Smooth muscle cell (in vitro differentiated cells): ENCODE measurements around the gene EML5. TPM values are rescaled to one million over a fixed set of nuclear protein-coding genes. Genes with fewer than 3 reads are reported as not detected.
A peak's percentile ranks its signal among the peaks of the same experiment; 100 is the strongest.

Experiments
- DNase-seq: peaks from one replicate; lab custom pipeline; 2025; ENCODE audit not compliant: unreplicated experiment; lab: John Stamatoyannopoulos, UW
- H2AFZ ChIP-seq: fragments of 200-600 bp; sonication (generic); 2 replicates; pipeline ENCODE4 v1.6.0; 2016; ENCODE audit warnings: antibody characterized with exemption, low read depth, mild to moderate bottlenecking
- H3F3A ChIP-seq: fragments of 200-600 bp; sonication (generic); 2 replicates; pipeline ENCODE4 v1.6.0; 2017; ENCODE audit warnings: antibody characterized with exemption, low read depth
- H3K27ac ChIP-seq: fragments of 200-600 bp; sonication (generic); 2 replicates; pipeline ENCODE4 v1.5.1; 2016; ENCODE audit warnings: low read depth, mild to moderate bottlenecking
- H3K27me3 ChIP-seq: fragments of 200-600 bp; sonication (generic); 2 replicates; pipeline ENCODE4 v1.6.1; 2016; ENCODE audit warnings: low read depth, mild to moderate bottlenecking
- H3K36me3 ChIP-seq: fragments of 200-600 bp; sonication (generic); 2 replicates; pipeline ENCODE4 v1.5.1; 2016; ENCODE audit warnings: low read depth
- H3K4me1 ChIP-seq: fragments of 200-600 bp; sonication (generic); 2 replicates; pipeline ENCODE4 v1.5.1; 2016; ENCODE audit warnings: low read depth
- H3K4me2 ChIP-seq: fragments of 200-600 bp; sonication (generic); 2 replicates; pipeline ENCODE4 v1.6.0; 2016; ENCODE audit warnings: mild to moderate bottlenecking
- H3K4me3 ChIP-seq: fragments of 200-600 bp; sonication (generic); 2 replicates; pipeline ENCODE4 v1.5.1; 2016; ENCODE audit warnings: mild to moderate bottlenecking
- H3K79me2 ChIP-seq: fragments of 200-600 bp; sonication (generic); 2 replicates; pipeline ENCODE4 v1.6.0; 2016; ENCODE audit warnings: low read depth, mild to moderate bottlenecking
- H3K9ac ChIP-seq: fragments of 200-600 bp; sonication (generic); 2 replicates; pipeline ENCODE4 v1.6.0; 2016; ENCODE audit warnings: low read depth
- H3K9me3 ChIP-seq: fragments of 200-600 bp; sonication (generic); replicated peaks from 2 replicates; pipeline ENCODE4 v1.5.1; 2016; ENCODE audit warnings: low read depth
- H4K20me1 ChIP-seq: fragments of 200-600 bp; sonication (generic); 2 replicates; pipeline ENCODE4 v1.6.0; 2016; ENCODE audit warnings: low read depth
- CTCF ChIP-seq: fragments of 200-600 bp; sonication (generic); IDR thresholded peaks from 2 replicates; pipeline ENCODE4 v1.5.1; 2017; ENCODE audit warnings: borderline replicate concordance, mild to moderate bottlenecking, antibody characterized with exemption; ENCODE audit not compliant: insufficient read depth, poor library complexity, severe bottlenecking
- WGBS: methylation state at CpG from one replicate; pipeline ENCODE4 v1.1.7; 2016; ENCODE audit warnings: low lambda C conversion rate; 5-methylcytosine and 5-hydroxymethylcytosine counted together
- polyA plus RNA-seq: library from polyadenylated mRNA; unstranded; fragments of >200 nt; fragmentation: Nextera tagmentation; extraction: Ambion mirVana; gene quantifications from 2 replicates; pipeline ENCODE4 v1.2.1, GENCODE V29; 2016
- total RNA-seq: library from RNA; depleted of rRNA; stranded (reverse); fragments of >200 nt; gene quantifications from 2 replicates; pipeline ENCODE4 v1.2.3, GENCODE V29; 2014

The EML5 gene
- total and polyA plus RNA-seq, 2 experiments from 2014 or later = 0.31 TPM; not detected in 1

GRCh38 chr14:88793259-88793625 is 489 bp upstream of the EML5 start:
- peaks cover 3% of the 10 kb centered on the region for H3K4me1 ChIP-seq
- H3K36me3 ChIP-seq = no peaks in the 10 kb centered on the region
- H3K79me2 ChIP-seq = no peaks in the 10 kb centered on the region
- TF ChIP-seq CTCF = no peak
- no peak overlapping the region for H3K27ac ChIP-seq
- H2AFZ ChIP-seq = no peak overlapping the region
- peak overlapping the region; percentile 90 for H3K4me2 ChIP-seq
- no peak overlapping the region for H3K9ac ChIP-seq
- DNase-seq = no peak
- H4K20me1 ChIP-seq = no peaks in the 10 kb centered on the region
- H3K9me3 ChIP-seq = no peaks in the 10 kb centered on the region
- peaks cover 67% of the 10 kb centered on the region for H3K27me3 ChIP-seq
- no peaks in the 10 kb centered on the region for H3F3A ChIP-seq
- 70% methylated on average over 13 of the region's 13 CpGs for WGBS
- peak overlapping the region; percentile 58 for H3K4me3 ChIP-seq

- Histone ChIP-seq H4K20me1 (no peaks in the 10 kb centered on the region), H2AFZ (no peak overlapping the region), H3K4me1 (peaks cover 3% of the 10 kb centered on the region), H3K9me3 (no peaks in the 10 kb centered on the region), H3K4me3 (peak overlapping the region; percentile 58), H3K36me3 (no peaks in the 10 kb centered on the region), H3K4me2 (peak overlapping the region; percentile 90), H3K9ac (no peak overlapping the region), H3K79me2 (no peaks in the 10 kb centered on the region), H3K27ac (no peak overlapping the region), H3K27me3 (peaks cover 78% of the 10 kb centered on the region), H3F3A (no peaks in the 10 kb centered on the region)
- 5% methylated on average over 52 of the region's 52 CpGs for WGBS
- DNase-seq = no peak
- TF ChIP-seq CTCF = no peak
These were observed 902 bp downstream of the EML5 start for GRCh38 chr14:88791629-88792472.

GRCh38 chr14:88791252-88791621 is 1.5 kb downstream of the EML5 start:
- Histone ChIP-seq H3K27ac (no peak overlapping the region), H3K4me1 (peaks cover 3% of the 10 kb centered on the region), H4K20me1 (no peaks in the 10 kb centered on the region), H3K36me3 (no peaks in the 10 kb centered on the region), H3K4me2 (no peak overlapping the region), H3K79me2 (no peaks in the 10 kb centered on the region), H3K9ac (no peak overlapping the region), H3K9me3 (no peaks in the 10 kb centered on the region), H3F3A (no peaks in the 10 kb centered on the region), H3K4me3 (no peak overlapping the region), H2AFZ (no peak overlapping the region), H3K27me3 (peaks cover 80% of the 10 kb centered on the region)
- WGBS = 69% methylated on average over 3 of the region's 3 CpGs
- no peak for DNase-seq
- TF ChIP-seq CTCF = no peak
